ENCODE results near the gene ASMT.

DNA sequence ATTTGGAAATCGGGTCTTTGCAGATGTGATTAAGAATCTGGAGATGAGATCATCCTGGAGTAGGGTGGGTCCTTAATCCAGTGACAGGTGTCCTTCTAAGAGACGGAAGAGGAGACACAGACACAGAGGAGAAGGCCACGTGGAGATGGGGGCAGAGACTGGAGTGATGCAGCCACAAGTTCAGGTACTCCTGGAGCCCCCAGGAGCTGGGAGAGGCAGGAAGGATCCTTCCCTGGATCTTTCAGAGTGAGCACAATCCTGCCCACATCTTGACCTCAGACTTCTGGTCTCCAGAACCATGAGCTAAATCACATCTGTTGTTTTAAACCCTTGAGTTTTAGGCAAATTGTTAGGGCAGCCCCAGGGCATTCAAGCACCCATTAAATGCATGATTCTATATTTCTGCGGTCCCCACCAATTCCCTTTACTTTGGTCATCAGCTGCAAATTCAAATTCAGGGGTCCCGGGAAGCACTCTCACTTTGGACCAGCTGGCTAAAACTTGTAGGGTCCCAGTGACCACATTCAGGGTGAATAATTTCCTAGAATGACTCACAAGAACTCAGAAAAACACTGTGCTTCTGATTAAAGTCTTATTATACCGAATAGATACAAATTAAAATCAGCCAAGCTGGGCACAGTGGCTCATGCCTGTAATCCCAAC is 36.2 kb upstream of the ASMT start:
- TF ChIP-seq, protein P1, sequence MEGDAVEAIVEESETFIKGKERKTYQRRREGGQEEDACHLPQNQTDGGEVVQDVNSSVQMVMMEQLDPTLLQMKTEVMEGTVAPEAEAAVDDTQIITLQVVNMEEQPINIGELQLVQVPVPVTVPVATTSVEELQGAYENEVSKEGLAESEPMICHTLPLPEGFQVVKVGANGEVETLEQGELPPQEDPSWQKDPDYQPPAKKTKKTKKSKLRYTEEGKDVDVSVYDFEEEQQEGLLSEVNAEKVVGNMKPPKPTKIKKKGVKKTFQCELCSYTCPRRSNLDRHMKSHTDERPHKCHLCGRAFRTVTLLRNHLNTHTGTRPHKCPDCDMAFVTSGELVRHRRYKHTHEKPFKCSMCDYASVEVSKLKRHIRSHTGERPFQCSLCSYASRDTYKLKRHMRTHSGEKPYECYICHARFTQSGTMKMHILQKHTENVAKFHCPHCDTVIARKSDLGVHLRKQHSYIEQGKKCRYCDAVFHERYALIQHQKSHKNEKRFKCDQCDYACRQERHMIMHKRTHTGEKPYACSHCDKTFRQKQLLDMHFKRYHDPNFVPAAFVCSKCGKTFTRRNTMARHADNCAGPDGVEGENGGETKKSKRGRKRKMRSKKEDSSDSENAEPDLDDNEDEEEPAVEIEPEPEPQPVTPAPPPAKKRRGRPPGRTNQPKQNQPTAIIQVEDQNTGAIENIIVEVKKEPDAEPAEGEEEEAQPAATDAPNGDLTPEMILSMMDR (IDR thresholded peaks at IDR 0.05): no peak
- TF ChIP-seq POLR2A (IDR thresholded peaks at IDR 0.05) (no peak), EP300 (IDR thresholded peaks at IDR 0.05) (no peak)

Data from tibial nerve (tissue), 4 donors.